T1000 (cell line): Measurements from ENCODE around the gene DDAH1.
"Not testable (repeated sequence)": the region's sequence is repeated elsewhere in the genome, so short reads cannot be mapped to it uniquely, and the experiment has no call there.

Experiments
- DNase-seq: peaks from one replicate; lab custom pipeline; 2025; ENCODE audit warnings: mixed read lengths; lab: John Stamatoyannopoulos, UW

Gene DDAH1

GRCh38 chr1:85470130-85470529 is 5.2 kb upstream of the DDAH1 start:
- DNase-seq, result not testable (repeated sequence)

GRCh38 chr1:85467929-85468540 is 3.1 kb upstream of the DDAH1 start:
- no peak for DNase-seq

- DNase-seq, result no peak
Measured at GRCh38 chr1:85467036-85467435, 2.1 kb upstream of the DDAH1 start.

GRCh38 chr1:85465786-85466134 is 801 bp upstream of the DDAH1 start:
- DNase-seq, result no peak

GRCh38 chr1:85464497-85465098 is 361 bp downstream of the DDAH1 start:
- peak; percentile 72 for DNase-seq

GRCh38 chr1:85463731-85464496 is 1.0 kb downstream of the DDAH1 start:
- no peak for DNase-seq

- no peak for DNase-seq
Measured at GRCh38 chr1:85462931-85463649, 1.9 kb downstream of the DDAH1 start.

- DNase-seq, result no peak
Measured at GRCh38 chr1:85461216-85461918, 3.6 kb downstream of the DDAH1 start.

GRCh38 chr1:85460555-85461088 is 4.3 kb downstream of the DDAH1 start:
- no peak for DNase-seq

- DNase-seq, result no peak
Measured at GRCh38 chr1:85459290-85459689, 5.7 kb downstream of the DDAH1 start.

- DNase-seq, result no peak
Measured at GRCh38 chr1:85454214-85454613, 10.7 kb downstream of the DDAH1 start.

- DNase-seq, result no peak
Measured at GRCh38 chr1:85453640-85454194, 11.2 kb downstream of the DDAH1 start.

GRCh38 chr1:85452948-85453347 is 12.0 kb downstream of the DDAH1 start:
- no peak for DNase-seq

- DNase-seq, result no peak
Measured at GRCh38 chr1:85451236-85451830, 13.6 kb downstream of the DDAH1 start.

GRCh38 chr1:85450832-85451231 is 14.1 kb downstream of the DDAH1 start:
- peak; percentile 5 for DNase-seq

- DNase-seq, result no peak
Measured at GRCh38 chr1:85449356-85449755, 15.6 kb downstream of the DDAH1 start.

- no peak for DNase-seq
Measured at GRCh38 chr1:85448358-85448757, 16.6 kb downstream of the DDAH1 start.

GRCh38 chr1:85447006-85447943 is 17.7 kb downstream of the DDAH1 start:
- DNase-seq, result no peak

- DNase-seq, result no peak
Measured at GRCh38 chr1:85445906-85446305, 19.1 kb downstream of the DDAH1 start.

- DNase-seq, result no peak
Measured at GRCh38 chr1:85444381-85444780, 20.6 kb downstream of the DDAH1 start.
